HG02852 (cell line): Measurements from ENCODE around the gene KIR2DL1.
"Not testable (repeated sequence)": the region's sequence is repeated elsewhere in the genome, so short reads cannot be mapped to it uniquely, and the experiment has no call there.

Source experiments
- ATAC-seq: cut with Tn5 transposase; IDR thresholded peaks from one replicate; pipeline ENCODE4 v1.9.1; 2021; ENCODE audit warnings: mild to moderate bottlenecking, moderate library complexity; ENCODE audit not compliant: unreplicated experiment

Gene KIR2DL1

GRCh38 chr19:54771018-54771960 is 1.7 kb downstream of the KIR2DL1 start:
- not testable (repeated sequence) for ATAC-seq

- ATAC-seq, result not testable (repeated sequence)
Observed at GRCh38 chr19:54772666-54773065, 3.1 kb downstream of the KIR2DL1 start.

GRCh38 chr19:54775095-54775815 is 5.7 kb downstream of the KIR2DL1 start:
- not testable (repeated sequence) for ATAC-seq

DNA sequence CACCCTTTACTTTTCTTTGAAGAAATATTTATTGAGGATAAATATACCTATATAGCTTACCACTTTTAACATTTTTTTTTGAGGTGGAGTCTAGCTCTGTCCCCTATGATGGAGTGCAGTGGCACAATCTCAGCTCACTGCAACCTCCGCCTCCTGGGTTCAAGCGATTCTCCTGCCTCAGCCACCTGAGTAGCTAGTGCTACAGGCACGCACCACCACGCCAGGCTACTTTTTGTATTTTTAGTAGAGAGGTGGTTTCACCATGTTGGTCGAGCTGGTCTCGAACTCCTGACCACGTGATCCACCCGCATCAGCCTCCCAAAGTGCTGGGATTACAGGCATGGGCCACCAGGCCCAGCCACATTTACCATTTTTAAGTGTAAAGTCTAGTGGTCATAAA is 6.2 kb downstream of the KIR2DL1 start:
- ATAC-seq, result not testable (repeated sequence)

DNA sequence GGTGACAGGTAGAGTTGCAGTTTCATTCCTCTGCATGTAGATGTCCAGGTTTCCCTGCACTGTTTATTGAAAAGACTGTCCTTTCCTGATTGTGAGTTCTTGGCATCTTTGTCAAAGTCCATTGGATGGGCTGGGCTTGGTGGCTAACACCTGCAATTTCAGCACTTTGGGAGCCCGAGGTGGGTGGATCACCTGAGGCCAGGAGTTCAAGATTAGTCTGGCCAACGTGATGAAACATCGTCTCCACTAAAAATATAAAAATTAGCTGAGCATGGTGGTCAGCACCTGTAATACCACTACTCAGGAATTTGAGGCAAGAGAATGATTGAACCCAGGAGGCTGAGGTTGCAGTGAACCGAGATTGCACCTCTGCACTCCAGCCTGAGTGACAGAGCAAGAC is 8.3 kb downstream of the KIR2DL1 start:
- not testable (repeated sequence) for ATAC-seq

DNA sequence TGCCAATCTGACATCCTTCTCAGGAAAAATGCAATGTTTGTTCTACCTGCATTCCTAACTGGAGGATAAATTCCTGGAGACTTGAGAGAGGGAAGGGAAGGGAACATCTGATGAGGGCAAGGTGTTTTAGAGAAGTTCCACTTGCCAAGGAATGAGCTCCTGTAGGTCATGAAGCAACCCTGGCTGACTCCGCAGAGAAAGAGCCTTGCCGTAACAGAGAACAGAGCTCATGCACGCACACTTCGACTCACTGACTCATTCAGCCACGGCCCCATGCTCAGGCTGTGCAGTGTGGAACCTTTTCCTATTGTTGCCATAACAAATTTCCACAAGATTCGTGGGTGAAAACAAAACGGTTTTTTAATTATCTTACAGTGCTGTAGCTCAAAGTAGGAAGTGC is 9.3 kb downstream of the KIR2DL1 start:
- ATAC-seq, result not testable (repeated sequence)

- ATAC-seq, result not testable (repeated sequence)
Observed at GRCh38 chr19:54782916-54783315, 13.3 kb downstream of the KIR2DL1 start.

DNA sequence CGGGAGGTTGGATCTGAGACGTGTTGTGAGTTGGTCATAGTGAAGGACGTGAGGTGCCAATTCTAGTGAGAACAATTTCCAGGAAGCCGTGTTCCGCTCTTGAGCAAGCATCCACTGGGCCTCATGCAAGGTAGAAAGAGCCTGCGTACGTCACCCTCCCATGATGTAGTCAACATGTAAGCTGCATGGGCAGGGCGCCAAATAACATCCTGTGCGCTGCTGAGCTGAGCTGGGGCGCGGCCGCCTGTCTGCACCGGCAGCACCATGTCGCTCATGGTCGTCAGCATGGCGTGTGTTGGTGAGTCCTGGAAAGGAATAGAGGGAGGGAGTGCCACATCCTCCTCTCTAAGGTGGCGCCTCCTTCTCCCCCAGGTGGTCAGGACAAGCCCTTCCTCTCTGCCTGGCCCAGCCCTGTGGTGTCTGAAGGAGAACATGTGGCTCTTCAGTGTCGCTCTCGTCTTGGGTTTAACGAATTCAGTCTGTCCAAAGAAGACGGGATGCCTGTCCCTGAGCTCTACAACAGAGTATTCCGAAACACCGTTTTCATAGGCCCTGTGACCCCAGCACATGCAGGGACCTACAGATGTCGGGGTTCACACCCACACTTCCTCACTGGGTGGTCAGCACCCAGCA is 16.6 kb downstream of the KIR2DL1 start:
- ATAC-seq, result not testable (repeated sequence)

DNA sequence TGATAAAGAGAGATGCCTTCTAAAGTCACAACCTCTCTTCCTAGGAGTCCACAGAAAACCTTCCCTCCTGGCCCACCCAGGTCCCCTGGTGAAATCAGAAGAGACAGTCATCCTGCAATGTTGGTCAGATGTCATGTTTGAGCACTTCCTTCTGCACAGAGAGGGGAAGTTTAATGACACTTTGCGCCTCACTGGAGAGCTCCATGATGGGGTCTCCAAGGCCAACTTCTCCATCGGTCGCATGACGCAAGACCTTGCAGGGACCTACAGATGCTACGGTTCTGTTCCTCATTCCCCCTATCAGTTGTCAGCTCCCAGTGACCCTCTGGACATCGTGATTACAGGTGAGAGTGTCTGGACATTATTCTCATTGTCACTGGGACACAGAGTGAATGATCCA is 18.6 kb downstream of the KIR2DL1 start:
- not testable (repeated sequence) for ATAC-seq

- ATAC-seq, result no peak
Observed at GRCh38 chr19:54790711-54791110, 21.1 kb downstream of the KIR2DL1 start.

DNA sequence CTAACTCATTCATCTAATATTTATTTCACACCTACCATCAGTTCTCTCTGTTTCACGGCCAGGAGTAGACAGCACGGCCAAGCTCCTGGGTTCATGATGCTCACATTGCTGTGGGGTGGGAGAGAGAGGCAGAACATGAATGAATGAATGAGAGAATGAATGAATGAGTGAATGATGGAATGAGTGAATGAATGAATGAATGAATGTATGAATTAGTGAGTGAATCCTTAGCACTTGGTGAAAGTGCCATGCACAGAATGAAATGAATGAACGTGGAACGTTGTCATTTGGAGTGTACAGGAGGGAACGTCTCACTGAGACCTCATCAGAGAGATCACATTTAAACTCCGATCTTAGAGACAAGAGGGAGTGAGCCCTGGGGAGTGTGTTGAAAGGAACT is 21.9 kb downstream of the KIR2DL1 start:
- ATAC-seq, result no peak

DNA sequence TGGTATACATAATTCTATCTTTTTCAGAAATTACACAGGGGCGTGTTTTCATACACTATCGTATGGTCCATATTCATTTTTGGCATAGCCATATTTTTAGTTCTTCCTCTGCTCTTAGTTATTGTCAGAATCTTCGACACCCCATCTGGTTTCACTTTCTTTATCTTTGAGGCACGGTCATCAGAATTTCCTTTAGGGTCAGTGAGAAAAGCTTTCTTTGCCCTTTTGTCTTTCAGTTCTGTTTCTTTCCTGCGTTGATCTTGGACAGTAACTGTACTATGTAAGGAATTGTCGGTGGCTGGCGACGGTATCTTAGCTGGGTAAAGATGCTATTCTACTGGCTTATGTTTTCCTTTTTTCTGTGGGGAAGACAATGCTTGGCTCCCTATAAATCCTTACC is 23.2 kb downstream of the KIR2DL1 start:
- ATAC-seq, result no peak

- no peak for ATAC-seq
Observed at GRCh38 chr19:54795758-54796157, 26.2 kb downstream of the KIR2DL1 start.

DNA sequence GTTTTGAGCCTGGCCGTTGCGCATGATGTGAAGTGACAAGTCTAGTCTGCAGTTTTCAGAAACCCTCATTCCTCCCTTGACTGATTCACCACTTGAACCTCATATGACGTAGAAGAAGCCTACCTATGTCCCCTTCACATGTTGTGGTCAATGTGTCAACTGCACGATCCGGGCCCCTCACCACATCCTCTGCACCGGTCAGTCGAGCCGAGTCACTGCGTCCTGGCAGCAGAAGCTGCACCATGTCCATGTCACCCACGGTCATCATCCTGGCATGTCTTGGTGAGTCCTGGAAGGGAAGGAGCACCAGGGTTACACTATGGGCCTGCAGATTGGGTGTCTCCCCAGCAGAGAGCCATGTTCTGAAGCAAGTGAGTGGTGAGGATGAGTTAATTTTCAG is 33.8 kb downstream of the KIR2DL1 start, which contains the start of gene KIR2DL4:
KIR2DL4 (plus strand) TSS at position 201 of the 400 bp plus-strand sequence; CDS start at position 243, 42 bp downstream.
- no peak for ATAC-seq

GRCh38 chr19:54804101-54804500 is 34.5 kb downstream of the KIR2DL1 start:
- ATAC-seq, result no peak

DNA sequence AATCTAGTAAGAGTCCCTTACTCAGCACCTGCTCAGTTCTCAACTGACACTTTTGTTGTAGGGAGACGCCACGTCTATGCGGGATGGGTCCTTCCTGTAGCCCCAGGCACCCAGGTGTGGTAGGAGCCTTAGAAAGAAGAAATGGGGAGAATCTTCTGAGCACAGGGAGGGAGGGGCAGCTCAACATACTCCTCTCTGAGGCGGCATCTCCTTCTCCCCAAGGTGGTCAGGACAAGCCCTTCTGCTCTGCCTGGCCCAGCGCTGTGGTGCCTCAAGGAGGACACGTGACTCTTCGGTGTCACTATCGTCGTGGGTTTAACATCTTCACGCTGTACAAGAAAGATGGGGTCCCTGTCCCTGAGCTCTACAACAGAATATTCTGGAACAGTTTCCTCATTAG is 35.0 kb downstream of the KIR2DL1 start:
- ATAC-seq, result no peak

GRCh38 chr19:54805665-54806515 is 36.3 kb downstream of the KIR2DL1 start:
- ATAC-seq, result no peak

- ATAC-seq, result no peak
Observed at GRCh38 chr19:54806516-54806838, 36.9 kb downstream of the KIR2DL1 start.

DNA sequence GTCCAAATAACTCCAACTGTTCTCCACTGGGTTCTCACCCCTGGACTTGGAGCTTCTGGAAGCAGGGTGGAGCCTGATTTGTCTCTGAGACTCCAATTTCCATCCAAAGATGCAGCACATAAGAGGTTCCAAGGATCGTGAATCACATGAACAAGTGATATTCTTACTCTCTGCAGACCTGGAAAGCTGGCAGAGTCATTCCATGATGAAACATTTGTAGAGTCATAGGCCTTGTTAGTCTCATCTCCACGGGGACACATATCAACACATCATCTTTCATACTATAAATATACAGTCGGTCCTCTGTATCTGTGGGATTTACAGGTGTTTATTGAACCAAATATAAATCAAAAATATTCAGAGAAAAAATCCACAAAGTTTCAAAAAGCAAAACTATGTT is 45.0 kb downstream of the KIR2DL1 start:
- ATAC-seq, result not testable (repeated sequence)

DNA sequence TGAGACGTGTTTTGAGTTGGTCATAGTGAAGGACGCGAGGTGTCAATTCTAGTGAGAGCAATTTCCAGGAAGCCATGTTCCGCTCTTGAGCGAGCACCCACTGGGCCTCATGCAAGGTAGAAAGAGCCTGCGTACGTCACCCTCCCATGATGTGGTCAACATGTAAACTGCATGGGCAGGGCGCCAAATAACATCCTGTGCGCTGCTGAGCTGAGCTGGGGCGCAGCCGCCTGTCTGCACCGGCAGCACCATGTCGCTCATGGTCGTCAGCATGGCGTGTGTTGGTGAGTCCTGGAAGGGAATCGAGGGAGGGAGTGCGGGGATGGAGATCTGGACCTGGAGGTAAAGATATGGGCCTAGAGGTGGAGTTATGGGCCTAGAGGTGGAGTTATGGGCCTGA is 46.7 kb downstream of the KIR2DL1 start, which contains the start of gene KIR3DL1:
KIR3DL1 (plus strand) TSS at position 218 of the 400 bp plus-strand sequence.
- not testable (repeated sequence) for ATAC-seq
